Sigmoid colon (tissue), 7 donors: ENCODE measurements around the gene CHM. TPM values are rescaled to one million over a fixed set of nuclear protein-coding genes. Genes with fewer than 3 reads are reported as not detected.

Source experiments
- DNase-seq: peaks from one replicate; pipeline ENCODE4 v3.0.0-alpha.2; 2019
- H3K27ac ChIP-seq, 4 donors: fragments of 200-600 bp; sonication (generic); one replicate each; pipeline ENCODE4 v1.5.1; 2016 to 2019; ENCODE audit warnings: mild to moderate bottlenecking in 1 of 4
- H3K27me3 ChIP-seq, 3 donors: fragments of 200-600 bp; sonication (generic); one replicate each; pipeline ENCODE4 v1.5.1; 2019; ENCODE audit warnings: mild to moderate bottlenecking in 1 of 3
- H3K36me3 ChIP-seq, 4 donors: fragments of 200-600 bp; sonication (generic); one replicate each; pipeline ENCODE4 v1.5.1; 2016 to 2019
- H3K4me1 ChIP-seq, 4 donors: fragments of 200-600 bp; sonication (generic); one replicate each; pipeline ENCODE4 v1.5.1; 2017 to 2019
- H3K4me3 ChIP-seq, 4 donors: fragments of 200-600 bp; sonication (generic); one replicate each; pipeline ENCODE4 v1.5.1; 2017 to 2019; ENCODE audit warnings: mild to moderate bottlenecking in 2 of 4, moderate library complexity in 1 of 4
- H3K9me3 ChIP-seq, 4 donors: fragments of 200-600 bp in 3 of 4; sonication (generic) in 3 of 4; one replicate each; pipeline versions ENCODE4 v1.5.1 to v1.6.1; 2013 to 2019
- EP300 ChIP-seq, 4 donors: sonication (generic); formaldehyde crosslinking; IDR thresholded peaks; one replicate each; pipeline ENCODE4 v1.6.1; 2017; ENCODE audit warnings: antibody characterized with exemption in 4 of 4
- POLR2A ChIP-seq, 2 donors: fragments of 450-650 bp; IDR thresholded peaks; one replicate each; pipeline ENCODE4 v1.6.1; 2016; ENCODE audit warnings: antibody characterized with exemption in 2 of 2, mild to moderate bottlenecking in 2 of 2, moderate library complexity in 2 of 2
- POLR2AphosphoS5 ChIP-seq, 4 donors: sonication (generic); formaldehyde crosslinking; IDR thresholded peaks; one replicate each; pipeline ENCODE4 v1.6.1; 2017; ENCODE audit warnings: antibody characterized with exemption in 4 of 4
- WGBS, 2 donors: extraction: QIAGEN DNeasy Blood & Tissue Kit; methylation state at CpG; one replicate each; pipeline ENCODE4 v1.1.7; 2013; 5-methylcytosine and 5-hydroxymethylcytosine counted together
- intact Hi-C: fragments of 100-400 bp; cut with DNase I; formaldehyde crosslinking; loops from one replicate; pipeline ENCODE4 v1.15.1; 2023
- polyA plus RNA-seq, 3 donors: library from polyadenylated mRNA; stranded (reverse); fragments of 200-250 nt; gene quantifications; one replicate each; pipeline ENCODE4 v1.2.3, GENCODE V29; 2013
- total RNA-seq, 4 donors: library from RNA; depleted of rRNA; stranded (reverse); fragments of >200 nt; gene quantifications; one replicate each; pipeline ENCODE4 v1.1.0, GENCODE V29; 2016
- TF ChIP-seq, protein P1 (sequence below), 4 experiments: fragments of 450-650 bp in 3 of 4; fragments of 200-600 bp in 1 of 4; IDR thresholded peaks; one replicate each; pipeline ENCODE4 v1.5.1; 2016 to 2019; ENCODE audit warnings: antibody characterized with exemption in 4 of 4, mild to moderate bottlenecking in 3 of 4, moderate library complexity in 2 of 4
- donor health status: healthy with polysubstance abuse.
- donor health status: Bipolar disorder and iron deficiency.
- donor health status: healthy.

The CHM gene
- total and polyA plus RNA-seq, 7 donors, result 8.4 to 40.2 (median 17.2) TPM

DNA sequence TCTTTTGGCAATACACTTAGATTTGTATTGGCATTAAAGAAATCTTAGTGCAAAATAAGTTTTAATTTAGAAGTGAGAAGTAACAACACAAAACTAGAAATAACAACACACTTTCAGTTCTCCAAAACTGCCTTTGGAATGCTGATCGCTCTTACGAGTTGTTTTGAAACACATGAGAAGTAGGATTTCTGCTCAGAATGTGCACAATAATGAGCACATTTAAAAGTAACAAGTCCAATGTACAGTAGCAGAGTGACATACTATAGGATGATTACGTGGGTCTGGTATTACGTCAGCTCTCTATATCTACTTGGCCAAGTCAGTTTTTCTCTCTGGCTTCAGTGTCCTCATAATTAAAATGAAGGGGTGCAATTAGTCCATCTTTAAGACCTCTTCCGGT, 164.8 kb downstream of the CHM start:
- Histone ChIP-seq H3K4me3 (no peak overlapping the region), H3K27me3 (no peaks in the 10 kb centered on the region), H3K9me3 (no peaks in the 10 kb centered on the region), H3K36me3 (peaks cover 0 to 5% (median 0%) of the 10 kb centered on the region in 4 donors), H3K4me1 (no peaks in the 10 kb centered on the region), H3K27ac (no peak overlapping the region)
- WGBS, 2 donors, result 85 to 96% methylated on average over 5 of the region's 5 CpGs
- intact Hi-C loops, result no loop called here
- no peak for TF ChIP-seq POLR2A (IDR thresholded peaks at IDR 0.05)
- no peak for TF ChIP-seq EP300 (IDR thresholded peaks at IDR 0.05)
- TF ChIP-seq, protein P1, sequence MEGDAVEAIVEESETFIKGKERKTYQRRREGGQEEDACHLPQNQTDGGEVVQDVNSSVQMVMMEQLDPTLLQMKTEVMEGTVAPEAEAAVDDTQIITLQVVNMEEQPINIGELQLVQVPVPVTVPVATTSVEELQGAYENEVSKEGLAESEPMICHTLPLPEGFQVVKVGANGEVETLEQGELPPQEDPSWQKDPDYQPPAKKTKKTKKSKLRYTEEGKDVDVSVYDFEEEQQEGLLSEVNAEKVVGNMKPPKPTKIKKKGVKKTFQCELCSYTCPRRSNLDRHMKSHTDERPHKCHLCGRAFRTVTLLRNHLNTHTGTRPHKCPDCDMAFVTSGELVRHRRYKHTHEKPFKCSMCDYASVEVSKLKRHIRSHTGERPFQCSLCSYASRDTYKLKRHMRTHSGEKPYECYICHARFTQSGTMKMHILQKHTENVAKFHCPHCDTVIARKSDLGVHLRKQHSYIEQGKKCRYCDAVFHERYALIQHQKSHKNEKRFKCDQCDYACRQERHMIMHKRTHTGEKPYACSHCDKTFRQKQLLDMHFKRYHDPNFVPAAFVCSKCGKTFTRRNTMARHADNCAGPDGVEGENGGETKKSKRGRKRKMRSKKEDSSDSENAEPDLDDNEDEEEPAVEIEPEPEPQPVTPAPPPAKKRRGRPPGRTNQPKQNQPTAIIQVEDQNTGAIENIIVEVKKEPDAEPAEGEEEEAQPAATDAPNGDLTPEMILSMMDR (IDR thresholded peaks at IDR 0.05), result no peak
- no peak for TF ChIP-seq POLR2AphosphoS5 (IDR thresholded peaks at IDR 0.05)
- no peak for DNase-seq

DNA sequence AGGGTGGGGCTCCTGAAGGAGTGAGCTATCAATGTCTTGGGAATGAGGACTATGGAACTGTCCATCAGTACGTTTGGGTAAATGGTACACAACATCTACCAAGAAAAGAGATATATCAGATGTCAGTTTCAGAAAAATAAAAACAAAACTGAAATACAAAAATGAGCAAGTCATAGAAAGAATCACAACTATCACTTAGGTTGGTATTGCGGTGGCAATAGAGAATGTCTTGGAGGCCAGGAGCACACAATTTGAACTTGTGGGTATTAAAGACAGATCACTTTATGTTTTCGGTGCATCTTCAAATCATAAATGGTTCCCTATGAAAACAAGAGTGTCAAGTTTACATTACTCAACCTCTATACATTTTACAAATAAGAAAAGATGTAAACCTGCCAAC, 176.8 kb downstream of the CHM start:
- Histone ChIP-seq H3K27me3 (no peaks in the 10 kb centered on the region), H3K4me3 (no peak overlapping the region), H3K36me3 (peaks cover 0 to 7% (median 0%) of the 10 kb centered on the region in 4 donors), H3K4me1 (no peaks in the 10 kb centered on the region), H3K9me3 (no peaks in the 10 kb centered on the region), H3K27ac (no peak overlapping the region)
- intact Hi-C loops, result no loop called here
- TF ChIP-seq POLR2AphosphoS5 (IDR thresholded peaks at IDR 0.05) (no peak), POLR2A (IDR thresholded peaks at IDR 0.05) (no peak), EP300 (IDR thresholded peaks at IDR 0.05) (no peak)
- TF ChIP-seq, protein P1 (IDR thresholded peaks at IDR 0.05), result no peak
- no peak for DNase-seq
- 90 to 96% methylated on average over 3 of the region's 3 CpGs for WGBS, 2 donors

DNA sequence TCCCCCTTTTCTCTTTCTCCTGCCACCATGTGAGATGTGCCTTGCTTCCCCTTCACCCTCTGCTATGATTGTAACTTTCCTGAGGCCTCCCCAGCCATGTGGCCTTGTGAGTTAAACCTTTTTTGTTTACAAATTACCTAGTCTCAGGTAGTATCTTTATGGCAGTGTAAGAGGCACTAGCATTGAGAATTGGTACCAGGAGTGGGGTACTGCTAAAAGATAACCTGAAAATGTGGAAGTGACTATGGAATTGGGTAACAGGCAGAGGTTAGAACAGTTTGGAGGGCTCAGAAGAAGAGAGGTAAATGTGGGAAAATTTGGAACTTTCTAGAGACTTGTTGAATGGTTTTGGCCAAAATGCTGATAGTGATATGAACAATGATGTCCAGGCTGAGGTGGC, 182.0 kb downstream of the CHM start:
- TF ChIP-seq POLR2AphosphoS5 (IDR thresholded peaks at IDR 0.05), result no peak
- TF ChIP-seq, protein P1 (IDR thresholded peaks at IDR 0.05), result no peak
- no peak for TF ChIP-seq POLR2A (IDR thresholded peaks at IDR 0.05)
- TF ChIP-seq EP300 (IDR thresholded peaks at IDR 0.05), result no peak
- peaks cover 0 to 14% (median 0%) of the 10 kb centered on the region in 4 donors for H3K36me3 ChIP-seq
- H3K27me3 ChIP-seq, result no peaks in the 10 kb centered on the region
- no peak for DNase-seq
- intact Hi-C loops, result no loop called here
- no peaks in the 10 kb centered on the region for H3K9me3 ChIP-seq
- H3K4me3 ChIP-seq, result no peak overlapping the region
- H3K4me1 ChIP-seq, result no peaks in the 10 kb centered on the region
- no peak overlapping the region for H3K27ac ChIP-seq

DNA sequence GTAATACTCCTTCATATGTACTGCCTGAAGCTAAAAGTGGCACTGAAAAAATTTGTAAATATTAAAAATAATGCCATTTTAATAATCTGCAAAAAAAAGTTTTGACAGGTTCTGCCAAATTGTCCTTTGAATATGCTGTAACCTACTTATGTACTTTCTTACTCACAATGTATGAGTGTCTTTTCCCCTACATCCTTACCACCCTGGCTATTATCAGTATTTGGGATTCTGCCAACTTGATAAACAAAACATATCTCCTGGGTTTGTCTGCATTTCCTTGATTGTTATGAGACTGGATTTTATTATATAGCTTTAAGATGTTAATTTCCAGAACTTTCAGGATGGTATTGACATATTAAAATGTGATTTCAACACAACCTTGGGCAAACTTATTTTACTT, 187.9 kb downstream of the CHM start:
- peaks cover 0 to 3% (median 0%) of the 10 kb centered on the region in 4 donors for H3K36me3 ChIP-seq
- no peak for DNase-seq
- H3K27ac ChIP-seq, result no peak overlapping the region
- TF ChIP-seq EP300 (IDR thresholded peaks at IDR 0.05) (no peak), POLR2AphosphoS5 (IDR thresholded peaks at IDR 0.05) (no peak), POLR2A (IDR thresholded peaks at IDR 0.05) (no peak)
- TF ChIP-seq, protein P1 (IDR thresholded peaks at IDR 0.05), result no peak
- intact Hi-C loops, result no loop called here
- no peaks in the 10 kb centered on the region for H3K9me3 ChIP-seq
- no peaks in the 10 kb centered on the region for H3K27me3 ChIP-seq
- no peaks in the 10 kb centered on the region for H3K4me1 ChIP-seq
- H3K4me3 ChIP-seq, result no peak overlapping the region

DNA sequence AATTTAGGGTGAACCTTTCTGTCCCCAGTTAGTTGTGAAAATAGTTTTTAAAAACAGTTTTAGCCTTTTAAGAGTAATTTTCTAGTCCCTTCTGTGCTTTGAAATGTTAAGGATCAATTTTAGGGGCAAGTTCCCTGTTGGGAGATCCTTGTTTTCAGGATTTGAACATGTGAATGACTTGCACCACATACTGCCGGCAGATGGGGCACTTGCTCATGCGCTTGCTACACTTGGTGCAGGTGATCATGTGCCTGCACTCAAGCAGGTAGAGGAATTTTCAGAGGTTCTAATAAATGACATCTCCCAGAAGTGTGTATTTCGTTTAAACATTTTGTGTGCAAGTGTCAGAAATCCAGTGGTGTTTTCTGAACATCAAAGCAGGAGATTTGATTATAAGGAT, 195.9 kb downstream of the CHM start:
- no peak overlapping the region for H3K4me3 ChIP-seq
- H3K9me3 ChIP-seq, result no peaks in the 10 kb centered on the region
- no peak for TF ChIP-seq EP300 (IDR thresholded peaks at IDR 0.05)
- no peak for TF ChIP-seq POLR2A (IDR thresholded peaks at IDR 0.05)
- TF ChIP-seq, protein P1 (IDR thresholded peaks at IDR 0.05), result no peak
- TF ChIP-seq POLR2AphosphoS5 (IDR thresholded peaks at IDR 0.05), result no peak
- no peaks in the 10 kb centered on the region for H3K36me3 ChIP-seq
- DNase-seq, result no peak
- 22% methylated on average over 3 of the region's 3 CpGs for WGBS, 2 donors
- H3K4me1 ChIP-seq, result no peaks in the 10 kb centered on the region
- no peaks in the 10 kb centered on the region for H3K27me3 ChIP-seq
- intact Hi-C loops, result no loop called here
- no peak overlapping the region for H3K27ac ChIP-seq
